AG04449 (cell line): ENCODE data around the gene SCYGR7.
"Not testable (repeated sequence)": the region's sequence is repeated elsewhere in the genome, so short reads cannot be mapped to it uniquely, and the experiment has no call there.

ENCODE experiments used
- CTCF ChIA-PET: fragments of 350-600 bp; formaldehyde crosslinking; extraction: SDS; loops from one replicate; lab custom pipeline; 2021; ENCODE audit warnings: antibody characterized with exemption; lab: Yijun Ruan, JAX
- POLR2A ChIA-PET: fragments of 400-600, 350-600 bp; formaldehyde crosslinking; extraction: SDS; loops from one replicate; lab custom pipeline; 2020; ENCODE audit warnings: antibody characterized with exemption, inconsistent platforms; lab: Yijun Ruan, JAX
- DNase-seq: peaks from one replicate; pipeline ENCODE4 v3.0.0-alpha.2; 2010; ENCODE audit warnings: low read depth, low spot score
- H3K4me3 ChIP-seq: 2 replicates; pipeline ENCODE4 v1.5.1; 2011; ENCODE audit warnings: low read depth, mild to moderate bottlenecking, control low read depth, low read length
- TF ChIP-seq, protein P1 (sequence below): IDR thresholded peaks from one replicate; pipeline ENCODE4 v1.5.1; 2011; ENCODE audit warnings: mild to moderate bottlenecking, moderate library complexity, low read length, control low read depth, inconsistent platforms; ENCODE audit not compliant: insufficient read depth; ENCODE audit errors: missing control alignments

SCYGR7 gene

DNA sequence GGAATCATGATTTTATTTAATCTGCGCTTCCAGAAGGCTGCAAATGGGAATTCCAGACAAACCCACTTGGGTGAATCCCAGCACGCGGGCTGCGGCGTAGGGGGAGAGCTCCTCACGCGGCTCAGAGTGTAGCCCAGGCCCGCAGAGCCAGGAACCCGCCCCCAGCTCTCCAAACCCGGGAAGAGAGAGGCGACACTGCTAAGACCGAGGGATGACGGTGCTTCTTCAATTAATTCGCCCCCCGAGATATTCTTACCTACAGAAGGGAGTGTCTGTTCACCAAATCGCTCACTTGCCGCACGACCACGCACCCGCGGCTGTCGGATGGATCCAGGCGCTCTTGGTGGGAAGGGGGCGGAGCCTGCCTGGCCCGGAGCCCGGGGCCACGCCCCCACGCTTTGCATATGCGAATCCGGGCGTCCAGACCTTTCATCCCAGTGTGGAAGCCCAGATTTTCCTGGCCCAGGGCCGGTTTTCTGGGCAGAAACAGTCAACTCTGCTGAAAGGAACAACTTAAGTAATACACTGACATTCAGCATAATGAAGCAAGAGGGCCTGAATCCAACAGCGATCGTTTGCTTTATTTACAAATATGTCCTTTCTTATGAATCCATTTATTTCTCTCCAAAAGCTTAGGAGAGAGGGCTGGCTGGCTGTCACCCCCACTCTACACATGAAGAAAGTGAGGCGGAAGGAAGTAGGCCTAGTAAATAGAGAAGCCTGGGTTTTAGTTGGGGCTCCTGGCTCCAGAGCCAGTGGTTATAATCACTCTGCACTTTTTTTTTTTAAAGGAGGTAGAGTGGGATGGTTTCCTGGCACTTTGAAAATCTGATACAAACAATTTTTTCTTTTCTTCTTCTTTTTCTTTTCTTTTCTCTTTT, 10.2 kb upstream of the SCYGR7 start, which contains the start of gene SLC19A3:
SLC19A3 (minus strand) TSS at position 342 of the 881 bp plus-strand sequence. CDS start 15,710 bp downstream, outside the sequence.
- DNase-seq, result no peak
- ChIA-PET POLR2A (no interaction called here), CTCF (interaction anchor here (0.9 kb wide), 1 partner anchor 46 kb away, joined by 3 read pairs; no protein-coding TSS in a partner anchor)
- H3K4me3 ChIP-seq, result peak within 1 kb of the TSS; percentile 49
- TF ChIP-seq, protein P1, sequence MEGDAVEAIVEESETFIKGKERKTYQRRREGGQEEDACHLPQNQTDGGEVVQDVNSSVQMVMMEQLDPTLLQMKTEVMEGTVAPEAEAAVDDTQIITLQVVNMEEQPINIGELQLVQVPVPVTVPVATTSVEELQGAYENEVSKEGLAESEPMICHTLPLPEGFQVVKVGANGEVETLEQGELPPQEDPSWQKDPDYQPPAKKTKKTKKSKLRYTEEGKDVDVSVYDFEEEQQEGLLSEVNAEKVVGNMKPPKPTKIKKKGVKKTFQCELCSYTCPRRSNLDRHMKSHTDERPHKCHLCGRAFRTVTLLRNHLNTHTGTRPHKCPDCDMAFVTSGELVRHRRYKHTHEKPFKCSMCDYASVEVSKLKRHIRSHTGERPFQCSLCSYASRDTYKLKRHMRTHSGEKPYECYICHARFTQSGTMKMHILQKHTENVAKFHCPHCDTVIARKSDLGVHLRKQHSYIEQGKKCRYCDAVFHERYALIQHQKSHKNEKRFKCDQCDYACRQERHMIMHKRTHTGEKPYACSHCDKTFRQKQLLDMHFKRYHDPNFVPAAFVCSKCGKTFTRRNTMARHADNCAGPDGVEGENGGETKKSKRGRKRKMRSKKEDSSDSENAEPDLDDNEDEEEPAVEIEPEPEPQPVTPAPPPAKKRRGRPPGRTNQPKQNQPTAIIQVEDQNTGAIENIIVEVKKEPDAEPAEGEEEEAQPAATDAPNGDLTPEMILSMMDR, result no peak

DNA sequence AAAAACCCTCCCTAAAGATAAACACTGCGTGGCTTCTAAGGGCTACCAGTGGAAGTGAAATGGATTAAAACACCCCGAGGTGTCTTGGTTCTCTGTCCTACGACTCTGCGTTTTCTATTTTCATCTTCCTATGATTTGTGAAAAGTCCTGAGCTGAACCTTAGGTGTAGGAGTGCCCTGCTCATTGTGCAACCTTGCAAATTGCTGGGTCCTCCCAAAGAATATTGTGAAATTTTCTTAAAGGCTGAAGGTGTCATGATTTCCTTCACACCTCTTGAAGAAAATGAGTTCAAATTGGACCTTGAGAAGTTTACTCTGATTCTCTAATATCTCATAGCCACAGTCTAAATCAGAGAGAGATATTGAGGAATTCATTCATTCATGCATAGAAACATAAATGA, 8.5 kb upstream of the SCYGR7 start:
- no peak for DNase-seq
- TF ChIP-seq, protein P1, result no peak
- ChIA-PET CTCF (no interaction called here), POLR2A (no interaction called here)
- no peak overlapping the region for H3K4me3 ChIP-seq

DNA sequence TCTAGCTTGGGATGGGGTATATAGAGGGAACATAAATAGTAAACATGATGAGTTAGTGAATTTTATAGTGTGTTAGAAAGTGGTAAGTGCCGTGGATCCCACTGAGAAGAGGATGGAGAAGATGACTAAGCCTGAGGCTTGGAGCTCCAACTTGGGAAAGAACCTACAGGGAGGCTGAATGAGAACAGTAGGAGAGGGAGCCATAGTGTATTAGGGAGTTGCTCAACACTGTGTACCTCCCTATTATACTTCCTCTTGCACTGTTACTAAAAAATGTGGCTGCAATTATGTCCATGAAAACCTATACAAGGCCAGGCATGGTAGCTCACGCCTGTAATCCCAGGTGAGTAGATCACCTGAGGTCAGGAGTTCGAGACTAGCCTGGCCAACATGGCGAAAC, 7.5 kb upstream of the SCYGR7 start:
- H3K4me3 ChIP-seq, result no peak overlapping the region
- TF ChIP-seq, protein P1, result no peak
- ChIA-PET POLR2A (no interaction called here), CTCF (no interaction called here)
- DNase-seq, result no peak

DNA sequence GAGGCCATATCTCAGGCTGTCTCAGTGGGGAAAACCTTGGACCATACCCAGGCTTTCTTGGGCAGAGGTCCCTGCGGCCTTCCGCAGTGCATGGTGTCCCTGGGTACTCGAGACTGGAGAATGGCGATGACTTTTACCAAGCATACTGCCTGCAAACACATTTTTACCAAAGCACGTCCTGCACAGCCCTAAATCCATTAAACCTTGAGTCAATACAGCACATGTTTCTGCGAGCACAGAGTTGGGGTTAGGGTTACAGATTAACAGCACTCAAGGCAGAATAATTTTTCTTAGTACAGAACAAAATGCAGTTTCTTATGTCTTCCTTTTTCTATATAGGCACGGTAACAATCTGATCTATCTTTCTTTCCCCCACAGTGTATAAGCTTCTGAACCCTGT, 5.3 kb upstream of the SCYGR7 start:
- CTCF ChIA-PET, DNase-seq, H3K4me3 ChIP-seq, POLR2A ChIA-PET: not testable (repeated sequence)

DNA sequence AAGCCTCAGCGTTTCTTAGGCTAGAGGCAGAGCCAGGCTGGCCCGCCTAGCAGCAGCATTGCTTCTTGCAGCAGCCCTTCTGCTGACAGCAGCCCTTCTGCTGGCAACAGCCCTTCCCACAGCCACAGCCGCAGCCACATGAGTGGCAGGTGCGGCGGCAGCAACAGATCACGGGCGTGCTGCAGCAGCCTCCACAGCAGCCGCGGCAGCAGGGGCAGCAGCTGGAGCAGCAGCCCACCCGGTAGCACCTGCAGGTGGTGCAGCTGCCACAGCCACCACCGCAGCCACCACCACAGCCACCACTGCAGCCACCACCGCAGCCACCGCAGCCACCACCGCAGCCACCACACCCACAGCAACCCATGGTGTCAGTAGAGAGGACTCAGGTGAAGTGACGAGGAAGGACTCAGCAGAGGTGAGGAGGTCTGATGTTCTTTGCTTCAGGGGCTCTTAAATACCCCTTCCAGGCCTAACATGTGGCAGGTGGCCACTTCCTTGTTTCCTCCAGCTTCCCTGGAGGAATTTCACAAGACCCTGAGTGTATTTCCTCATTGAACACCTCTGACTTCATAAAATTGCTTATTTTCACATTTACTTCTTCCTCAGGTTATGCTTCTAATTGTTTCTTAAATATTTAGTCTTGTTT, 3.6 kb upstream of the SCYGR7 start, which contains the start of gene SCYGR6:
SCYGR6 (minus strand) TSS at position 364 of the 646 bp plus-strand sequence; CDS start at position 364, 0 bp downstream.
- CTCF ChIA-PET, result no interaction called here
- TF ChIP-seq, protein P1, result no peak
- H3K4me3 ChIP-seq, result no peak within 1 kb of the TSS
- DNase-seq, result no peak
- POLR2A ChIA-PET, result no interaction called here

DNA sequence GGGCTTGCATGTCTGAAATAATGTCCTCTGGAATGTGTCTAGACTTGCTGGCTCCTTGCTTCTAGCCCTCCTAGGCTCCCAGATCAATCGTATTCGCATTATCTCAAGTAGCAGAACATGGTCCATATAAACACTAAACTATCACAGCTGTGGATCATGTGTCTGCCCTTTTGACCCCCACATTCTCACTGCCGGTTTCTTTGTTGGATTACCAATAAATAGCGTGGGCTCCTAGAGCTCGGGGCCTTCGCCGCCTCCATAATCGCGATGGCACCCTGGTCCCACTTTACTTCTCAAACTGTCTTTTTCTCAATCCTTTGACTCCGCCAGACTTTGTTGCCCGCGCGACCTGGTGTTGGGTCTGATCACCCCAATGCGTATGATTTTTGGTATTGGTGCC, 11.2 kb downstream of the SCYGR7 start:
- ChIA-PET POLR2A (no interaction called here), CTCF (interaction anchor here (1.5 kb wide), 1 partner anchor 14 kb away, joined by 3 read pairs; no protein-coding TSS in a partner anchor)
- DNase-seq, result no peak
- TF ChIP-seq, protein P1, result no peak
- H3K4me3 ChIP-seq, result no peak overlapping the region

DNA sequence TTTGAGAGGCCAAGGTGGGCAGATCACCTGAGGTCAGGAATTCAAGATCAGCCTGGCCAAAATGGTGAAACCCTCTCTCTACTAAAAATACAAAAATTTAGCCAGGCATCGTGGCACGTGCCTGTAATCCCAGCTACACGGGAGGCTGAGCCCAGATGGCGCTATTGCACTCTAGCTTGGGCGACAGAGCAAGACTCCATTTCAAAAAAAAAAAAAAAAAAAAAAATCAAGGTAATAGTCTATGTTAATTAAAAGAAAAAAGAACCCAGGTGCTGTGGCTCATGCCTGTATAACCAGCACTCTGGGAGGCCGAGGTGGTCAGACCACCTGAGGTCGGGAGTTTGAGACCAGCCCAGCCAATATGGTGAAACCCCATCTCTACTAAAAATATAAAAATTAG, 12.6 kb downstream of the SCYGR7 start:
- DNase-seq, H3K4me3 ChIP-seq, CTCF ChIA-PET, POLR2A ChIA-PET: not testable (repeated sequence)
